ENCODE results near the gene ATF6B.

GRCh38 chr6:32109765-32110160, 18.3 kb downstream of the ATF6B start:
- TF ChIP-seq BRCA1 (IDR thresholded peaks at IDR 0.05; ENCODE audit: low read depth, low read length), result no peak
- no peak for TF ChIP-seq POLR2A (IDR thresholded peaks at IDR 0.05; ENCODE audit: control extremely low read depth in 1 of 2, low read depth in 2 of 2, low read length in 2 of 2)
- no peak for TF ChIP-seq SIN3A (conservative IDR thresholded peaks at IDR 0.05 in 1 of 2, IDR thresholded peaks at IDR 0.05 in 1 of 2; ENCODE audit: low read depth in 1 of 2, low read length in 2 of 2)
- TF ChIP-seq YY1 (IDR thresholded peaks at IDR 0.05; ENCODE audit: low read depth, low read length), result no peak
- no peak for TF ChIP-seq EP300 (IDR thresholded peaks at IDR 0.05; ENCODE audit: borderline replicate concordance in 1 of 2, low read depth in 2 of 2, low read length in 2 of 2)
- TF ChIP-seq CTCF (IDR thresholded peaks at IDR 0.05; ENCODE audit: control extremely low read depth in 1 of 3, insufficient read depth in 1 of 3, low read depth in 1 of 3, low read length in 3 of 3), result no peak
- no peak for TF ChIP-seq CHD2 (IDR thresholded peaks at IDR 0.05; ENCODE audit: low read length)
- no peak for TF ChIP-seq GTF2F1 (IDR thresholded peaks at IDR 0.05; ENCODE audit: borderline replicate concordance, low read depth, low read length)

Measured in H1 (cell line).